Measurements from ENCODE around the gene HAO2.

The HAO2 gene

GRCh38 chr1:119391749-119392148, 23.2 kb downstream of the HAO2 start:
- Histone ChIP-seq H3K27ac (ENCODE audit: low read depth, low read length) (no peak overlapping the region), H3K4me1 (ENCODE audit: control insufficient read depth in 1 of 2, insufficient read depth in 2 of 2, low read length in 2 of 2) (peaks cover 0 to 9% of the 10 kb centered on the region in 2 donors)

GRCh38 chr1:119394085-119394484, 25.5 kb downstream of the HAO2 start:
- H3K9ac ChIP-seq (ENCODE audit: low read depth in 1 of 2, low read length in 2 of 2), result no peak overlapping the region
- H3K27me3 ChIP-seq (ENCODE audit: control insufficient read depth in 1 of 2, insufficient read depth in 2 of 2, low read length in 2 of 2), result no peaks in the 10 kb centered on the region
- H3K9me3 ChIP-seq (ENCODE audit: control insufficient read depth in 1 of 2, low read length in 2 of 2), result no peaks in the 10 kb centered on the region
- peaks cover 0 to 9% of the 10 kb centered on the region in 2 donors for H3K4me1 ChIP-seq (ENCODE audit: control insufficient read depth in 1 of 2, insufficient read depth in 2 of 2, low read length in 2 of 2)
- no peaks in the 10 kb centered on the region for H3K36me3 ChIP-seq (ENCODE audit: control insufficient read depth in 1 of 2, insufficient read depth in 2 of 2, low read length in 2 of 2)
- H3K4me3 ChIP-seq (ENCODE audit: low read depth in 1 of 2, low read length in 2 of 2), result no peak overlapping the region
- no peak overlapping the region for H3K27ac ChIP-seq (ENCODE audit: low read depth, low read length)

More at GRCh38 chr1:119391749-119392148, 23.2 kb downstream of the HAO2 start:
- H3K9me3 ChIP-seq (ENCODE audit: control insufficient read depth in 1 of 2, low read length in 2 of 2), result no peaks in the 10 kb centered on the region
- H3K36me3 ChIP-seq (ENCODE audit: control insufficient read depth in 1 of 2, insufficient read depth in 2 of 2, low read length in 2 of 2), result no peaks in the 10 kb centered on the region
- no peaks in the 10 kb centered on the region for H3K27me3 ChIP-seq (ENCODE audit: control insufficient read depth in 1 of 2, insufficient read depth in 2 of 2, low read length in 2 of 2)
- H3K4me3 ChIP-seq (ENCODE audit: low read depth in 1 of 2, low read length in 2 of 2), result no peak overlapping the region
- H3K9ac ChIP-seq (ENCODE audit: low read depth in 1 of 2, low read length in 2 of 2), result no peak overlapping the region

DNA sequence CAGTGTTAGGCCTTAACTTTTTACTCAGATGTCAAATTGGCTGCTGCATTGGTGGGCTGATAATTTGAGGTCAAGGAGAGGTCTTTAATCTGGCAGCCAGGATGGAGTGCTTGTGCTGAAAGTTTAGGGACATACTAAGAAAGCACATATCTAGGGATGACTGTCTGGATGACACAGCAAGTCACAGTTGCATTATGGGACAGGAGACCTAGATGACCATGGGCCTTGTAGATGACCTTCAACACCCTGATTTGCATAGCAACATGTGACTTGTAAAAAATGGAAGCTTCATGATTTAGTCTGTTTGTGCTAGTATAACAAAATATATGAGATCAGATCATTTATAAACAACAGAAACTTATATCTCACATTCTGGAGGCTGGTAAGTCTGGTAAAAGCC, 28.4 kb downstream of the HAO2 start:
- no peaks in the 10 kb centered on the region for H3K36me3 ChIP-seq (ENCODE audit: control insufficient read depth in 1 of 2, insufficient read depth in 2 of 2, low read length in 2 of 2)
- no peaks in the 10 kb centered on the region for H3K27me3 ChIP-seq (ENCODE audit: control insufficient read depth in 1 of 2, insufficient read depth in 2 of 2, low read length in 2 of 2)

DNA sequence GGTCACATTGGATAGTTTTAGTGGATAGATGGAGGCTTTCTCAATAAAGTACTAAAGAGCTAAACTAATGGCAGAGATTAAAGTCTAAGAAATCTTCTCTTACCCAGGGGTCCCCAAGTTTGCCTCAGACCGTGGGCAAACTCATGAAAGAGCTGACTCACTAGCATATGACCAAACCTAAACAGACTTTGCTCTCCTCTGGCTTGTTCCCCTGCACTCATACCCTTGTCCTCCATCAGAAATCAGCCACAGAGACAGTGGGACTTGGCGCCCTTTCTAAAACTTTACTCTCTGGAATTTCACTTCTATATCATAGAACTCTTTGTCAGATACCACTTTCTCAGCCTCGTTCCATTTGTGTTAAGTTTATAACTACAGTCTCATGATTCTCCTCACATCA, 29.4 kb downstream of the HAO2 start:
- Histone ChIP-seq H3K27me3 (ENCODE audit: control insufficient read depth in 1 of 2, insufficient read depth in 2 of 2, low read length in 2 of 2) (no peaks in the 10 kb centered on the region), H3K4me1 (ENCODE audit: control insufficient read depth in 1 of 2, insufficient read depth in 2 of 2, low read length in 2 of 2) (peaks cover 0 to 9% of the 10 kb centered on the region in 2 donors)

More for the DNA sequence above, 28.4 kb downstream of the HAO2 start:
- Histone ChIP-seq H3K4me3 (ENCODE audit: low read depth in 1 of 2, low read length in 2 of 2) (no peak overlapping the region), H3K4me1 (ENCODE audit: control insufficient read depth in 1 of 2, insufficient read depth in 2 of 2, low read length in 2 of 2) (peaks cover 0 to 9% of the 10 kb centered on the region in 2 donors), H3K9ac (ENCODE audit: low read depth in 1 of 2, low read length in 2 of 2) (no peak overlapping the region), H3K27ac (ENCODE audit: low read depth, low read length) (no peak overlapping the region), H3K9me3 (ENCODE audit: control insufficient read depth in 1 of 2, low read length in 2 of 2) (no peaks in the 10 kb centered on the region)

GRCh38 chr1:119404736-119405135, 36.2 kb downstream of the HAO2 start:
- no peaks in the 10 kb centered on the region for H3K9me3 ChIP-seq (ENCODE audit: control insufficient read depth in 1 of 2, low read length in 2 of 2)
- H3K27ac ChIP-seq (ENCODE audit: low read depth, low read length), result no peak overlapping the region
- no peaks in the 10 kb centered on the region for H3K27me3 ChIP-seq (ENCODE audit: control insufficient read depth in 1 of 2, insufficient read depth in 2 of 2, low read length in 2 of 2)
- no peaks in the 10 kb centered on the region for H3K4me1 ChIP-seq (ENCODE audit: control insufficient read depth in 1 of 2, insufficient read depth in 2 of 2, low read length in 2 of 2)
- H3K36me3 ChIP-seq (ENCODE audit: control insufficient read depth in 1 of 2, insufficient read depth in 2 of 2, low read length in 2 of 2), result no peaks in the 10 kb centered on the region
- no peak overlapping the region for H3K4me3 ChIP-seq (ENCODE audit: low read depth in 1 of 2, low read length in 2 of 2)
- H3K9ac ChIP-seq (ENCODE audit: low read depth in 1 of 2, low read length in 2 of 2), result no peak overlapping the region

More for the DNA sequence above, 29.4 kb downstream of the HAO2 start:
- H3K4me3 ChIP-seq (ENCODE audit: low read depth in 1 of 2, low read length in 2 of 2), result no peak overlapping the region
- H3K9me3 ChIP-seq (ENCODE audit: control insufficient read depth in 1 of 2, low read length in 2 of 2), result no peaks in the 10 kb centered on the region
- no peak overlapping the region for H3K27ac ChIP-seq (ENCODE audit: low read depth, low read length)
- no peak overlapping the region for H3K9ac ChIP-seq (ENCODE audit: low read depth in 1 of 2, low read length in 2 of 2)
- no peaks in the 10 kb centered on the region for H3K36me3 ChIP-seq (ENCODE audit: control insufficient read depth in 1 of 2, insufficient read depth in 2 of 2, low read length in 2 of 2)

DNA sequence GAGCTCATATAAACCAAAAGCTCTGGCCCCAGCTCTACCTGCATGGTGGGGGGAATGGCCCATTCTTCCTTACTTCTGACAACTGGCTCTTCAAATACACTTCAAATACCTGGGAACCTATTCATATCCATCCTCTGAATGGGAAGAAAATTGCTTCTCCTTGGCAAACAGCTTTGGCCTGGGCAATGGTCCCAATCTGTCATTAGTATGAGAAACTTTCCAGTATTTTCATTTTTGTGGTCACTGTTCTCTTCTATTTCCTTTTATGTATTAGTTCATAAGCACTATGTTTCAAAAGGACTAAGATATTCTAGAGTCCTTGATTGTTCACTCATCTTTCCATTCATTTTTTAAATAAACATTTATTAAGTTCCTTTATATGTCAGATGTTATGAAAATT, 41.1 kb downstream of the HAO2 start:
- no peaks in the 10 kb centered on the region for H3K9me3 ChIP-seq (ENCODE audit: control insufficient read depth in 1 of 2, low read length in 2 of 2)
- H3K27me3 ChIP-seq (ENCODE audit: control insufficient read depth in 1 of 2, insufficient read depth in 2 of 2, low read length in 2 of 2), result no peaks in the 10 kb centered on the region
- no peaks in the 10 kb centered on the region for H3K36me3 ChIP-seq (ENCODE audit: control insufficient read depth in 1 of 2, insufficient read depth in 2 of 2, low read length in 2 of 2)
- no peak overlapping the region for H3K9ac ChIP-seq (ENCODE audit: low read depth in 1 of 2, low read length in 2 of 2)
- no peaks in the 10 kb centered on the region for H3K4me1 ChIP-seq (ENCODE audit: control insufficient read depth in 1 of 2, insufficient read depth in 2 of 2, low read length in 2 of 2)
- no peak overlapping the region for H3K27ac ChIP-seq (ENCODE audit: low read depth, low read length)
- no peak overlapping the region for H3K4me3 ChIP-seq (ENCODE audit: low read depth in 1 of 2, low read length in 2 of 2)

DNA sequence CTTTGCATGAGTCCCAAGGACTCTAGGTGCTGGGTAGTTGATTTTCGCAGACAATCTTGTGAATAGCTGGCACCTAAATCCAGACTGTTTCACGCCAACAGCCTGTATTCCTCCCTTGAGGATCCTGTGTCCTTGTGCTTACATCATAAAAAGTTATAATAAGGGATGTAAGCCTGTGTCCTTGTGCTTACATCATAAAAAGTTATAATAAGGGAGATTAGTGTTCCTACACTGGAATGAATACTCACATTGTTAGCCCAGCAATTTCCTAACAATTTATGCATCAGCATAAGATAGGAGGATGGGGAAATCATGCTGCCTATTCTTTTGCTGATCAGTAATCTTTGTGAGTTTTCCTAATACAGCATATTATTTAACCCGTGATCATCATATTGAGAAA, 42.4 kb downstream of the HAO2 start:
- Histone ChIP-seq H3K4me3 (ENCODE audit: low read depth in 1 of 2, low read length in 2 of 2) (no peak overlapping the region), H3K27me3 (ENCODE audit: control insufficient read depth in 1 of 2, insufficient read depth in 2 of 2, low read length in 2 of 2) (no peaks in the 10 kb centered on the region), H3K9ac (ENCODE audit: low read depth in 1 of 2, low read length in 2 of 2) (no peak overlapping the region), H3K9me3 (ENCODE audit: control insufficient read depth in 1 of 2, low read length in 2 of 2) (no peaks in the 10 kb centered on the region), H3K36me3 (ENCODE audit: control insufficient read depth in 1 of 2, insufficient read depth in 2 of 2, low read length in 2 of 2) (no peaks in the 10 kb centered on the region), H3K27ac (ENCODE audit: low read depth, low read length) (no peak overlapping the region), H3K4me1 (ENCODE audit: control insufficient read depth in 1 of 2, insufficient read depth in 2 of 2, low read length in 2 of 2) (no peaks in the 10 kb centered on the region)

DNA sequence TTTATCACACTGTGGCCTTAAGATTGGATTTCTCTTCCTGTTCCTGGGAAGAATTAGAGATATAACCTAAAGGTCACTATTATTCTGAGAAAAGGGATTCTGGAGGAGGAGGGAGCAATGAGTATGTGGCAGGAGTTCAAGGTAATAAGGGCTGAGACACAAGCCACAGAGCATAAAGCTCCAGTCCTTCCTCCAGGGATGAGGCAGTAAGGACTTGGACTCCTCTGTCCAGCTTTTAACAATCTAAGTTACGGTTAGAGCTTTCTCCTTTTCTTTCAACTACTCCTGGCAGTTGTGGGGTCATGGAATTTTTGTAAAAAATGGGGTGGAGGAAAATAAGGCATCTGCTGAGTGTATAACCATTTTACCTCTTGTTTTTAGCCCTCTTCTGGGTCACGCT, 46.4 kb downstream of the HAO2 start, which contains the start of gene HSD3B2:
HSD3B2 (plus strand) TSS at position 201 of the 400 bp plus-strand sequence. CDS start 270 bp downstream, outside the sequence.
- no peak within 1 kb of the TSS for H3K4me3 ChIP-seq (ENCODE audit: low read depth in 1 of 2, low read length in 2 of 2)
- H3K27ac ChIP-seq (ENCODE audit: low read depth, low read length), result no peak within 1 kb of the TSS
- no peak within 1 kb of the TSS for H3K9ac ChIP-seq (ENCODE audit: low read depth in 1 of 2, low read length in 2 of 2)
- no peaks in the 10 kb centered on the region for H3K4me1 ChIP-seq (ENCODE audit: control insufficient read depth in 1 of 2, insufficient read depth in 2 of 2, low read length in 2 of 2)
- H3K9me3 ChIP-seq (ENCODE audit: control insufficient read depth in 1 of 2, low read length in 2 of 2), result no peaks in the 10 kb centered on the region
- H3K27me3 ChIP-seq (ENCODE audit: control insufficient read depth in 1 of 2, insufficient read depth in 2 of 2, low read length in 2 of 2), result no peaks in the 10 kb centered on the region
- no peaks in the 10 kb centered on the region for H3K36me3 ChIP-seq (ENCODE audit: control insufficient read depth in 1 of 2, insufficient read depth in 2 of 2, low read length in 2 of 2)

DNA sequence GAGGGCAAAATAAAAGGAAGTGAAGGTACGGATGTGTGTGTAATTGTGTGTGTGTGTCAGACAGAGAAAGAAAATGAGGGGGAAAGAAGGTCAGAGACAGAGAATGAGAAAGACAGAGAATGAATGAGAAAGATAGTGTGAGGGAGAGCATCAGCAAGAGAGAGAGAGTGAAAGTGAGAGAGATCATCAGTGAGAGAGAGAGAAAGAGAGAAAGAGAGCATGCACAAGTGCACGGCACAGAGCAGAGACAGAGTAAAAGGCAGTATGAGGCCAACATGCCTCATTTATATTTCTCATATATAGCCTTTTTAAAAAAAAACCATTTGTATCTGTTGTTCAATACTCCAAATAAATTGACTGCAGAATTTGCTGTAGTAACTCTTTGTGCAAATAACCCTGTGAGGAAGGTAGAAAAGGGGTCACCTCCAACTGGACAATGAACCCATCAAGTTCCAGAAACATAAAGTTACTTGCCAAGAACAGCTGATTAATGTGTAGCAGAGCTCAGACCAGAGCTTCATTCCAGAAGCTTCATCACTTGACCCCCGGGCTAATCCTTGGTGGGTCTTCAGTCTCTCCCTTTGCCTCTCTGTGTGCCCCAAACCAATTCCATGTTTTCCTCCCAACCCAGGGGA, 47.5 kb downstream of the HAO2 start:
- no peak overlapping the region for H3K4me3 ChIP-seq (ENCODE audit: low read depth in 1 of 2, low read length in 2 of 2)
- H3K4me1 ChIP-seq (ENCODE audit: control insufficient read depth in 1 of 2, insufficient read depth in 2 of 2, low read length in 2 of 2), result no peaks in the 10 kb centered on the region
- no peak overlapping the region for H3K9ac ChIP-seq (ENCODE audit: low read depth in 1 of 2, low read length in 2 of 2)
- H3K9me3 ChIP-seq (ENCODE audit: control insufficient read depth in 1 of 2, low read length in 2 of 2), result no peaks in the 10 kb centered on the region
- no peaks in the 10 kb centered on the region for H3K36me3 ChIP-seq (ENCODE audit: control insufficient read depth in 1 of 2, insufficient read depth in 2 of 2, low read length in 2 of 2)
- H3K27ac ChIP-seq (ENCODE audit: low read depth, low read length), result no peak overlapping the region
- H3K27me3 ChIP-seq (ENCODE audit: control insufficient read depth in 1 of 2, insufficient read depth in 2 of 2, low read length in 2 of 2), result no peaks in the 10 kb centered on the region

DNA sequence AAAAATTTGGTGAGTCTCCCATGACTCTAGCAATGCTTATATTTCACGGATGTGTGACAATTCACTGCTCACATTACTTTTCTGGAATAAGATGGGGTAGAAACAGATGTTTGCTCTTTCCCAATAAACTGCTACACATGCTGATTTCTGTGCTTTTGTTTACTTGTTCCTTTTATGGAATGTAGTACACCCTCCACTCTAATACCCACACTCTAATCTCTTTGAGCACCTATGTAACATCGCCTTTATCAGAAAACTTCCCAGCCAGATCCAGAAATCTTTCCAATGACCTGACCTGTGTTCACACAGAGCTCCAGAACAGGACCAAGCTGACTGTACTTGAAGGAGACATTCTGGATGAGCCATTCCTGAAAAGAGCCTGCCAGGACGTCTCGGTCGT, 50.5 kb downstream of the HAO2 start:
- Histone ChIP-seq H3K27ac (ENCODE audit: low read depth, low read length) (no peak overlapping the region), H3K4me1 (ENCODE audit: control insufficient read depth in 1 of 2, insufficient read depth in 2 of 2, low read length in 2 of 2) (no peaks in the 10 kb centered on the region), H3K27me3 (ENCODE audit: control insufficient read depth in 1 of 2, insufficient read depth in 2 of 2, low read length in 2 of 2) (no peaks in the 10 kb centered on the region), H3K9ac (ENCODE audit: low read depth in 1 of 2, low read length in 2 of 2) (no peak overlapping the region), H3K4me3 (ENCODE audit: low read depth in 1 of 2, low read length in 2 of 2) (no peak overlapping the region), H3K9me3 (ENCODE audit: control insufficient read depth in 1 of 2, low read length in 2 of 2) (no peaks in the 10 kb centered on the region), H3K36me3 (ENCODE audit: control insufficient read depth in 1 of 2, insufficient read depth in 2 of 2, low read length in 2 of 2) (no peaks in the 10 kb centered on the region)
